Lower lobe of right lung (tissue), 2 donors: ENCODE measurements around the gene TAPBPL. TPM values are rescaled to one million over a fixed set of nuclear protein-coding genes. Genes with fewer than 3 reads are reported as not detected.
A peak's percentile ranks its signal among the peaks of the same experiment; 100 is the strongest.

ENCODE experiments used
- ATAC-seq, 2 donors: fragments of 200-7000 bp; cut with Tn5 transposase; one replicate each; pipeline ENCODE4 v1.9.1; 2020 to 2022; ENCODE audit warnings: mild to moderate bottlenecking in 2 of 2, moderate library complexity in 2 of 2
- DNase-seq: peaks from one replicate; pipeline ENCODE4 v3.0.0-alpha.2; 2020
- H3K27ac ChIP-seq: fragments of 200-600 bp; one replicate; pipeline ENCODE4 v1.8.0; 2022
- H3K27me3 ChIP-seq: fragments of 200-600 bp; one replicate; pipeline ENCODE4 v1.8.0; 2022; ENCODE audit warnings: low read depth
- H3K36me3 ChIP-seq: fragments of 200-600 bp; one replicate; pipeline ENCODE4 v1.8.0; 2022; ENCODE audit warnings: mild to moderate bottlenecking
- H3K4me1 ChIP-seq: fragments of 200-600 bp; one replicate; pipeline ENCODE4 v1.8.0; 2022
- H3K4me3 ChIP-seq: fragments of 200-600 bp; one replicate; pipeline ENCODE4 v1.8.0; 2022; ENCODE audit warnings: mild to moderate bottlenecking
- H3K9me3 ChIP-seq: fragments of 200-600 bp; one replicate; pipeline ENCODE4 v1.8.0; 2022
- intact Hi-C: fragments of 100-400 bp; cut with DNase I; formaldehyde crosslinking; loops from one replicate; pipeline ENCODE4 v1.11.0; 2022
- total RNA-seq: library from RNA; stranded (reverse); fragmentation: NEBNext Ultra II Directional; extraction: Animal tissue kit (Norgen Biotek cat#: 25700); gene quantifications from one replicate; pipeline ENCODE4 v1.2.1, GENCODE V29; 2021
- TF ChIP-seq, protein P1 (sequence below): fragments of 200-600 bp; IDR thresholded peaks from one replicate; pipeline ENCODE4 v1.8.0; 2022; ENCODE audit warnings: antibody characterized with exemption, mild to moderate bottlenecking
- donor health status: DM: no; HTN: yes; CAD: no; lungs with severe emphysema.

The TAPBPL gene
- total RNA-seq, 1 donor from 2014 or later = 32.4 TPM

DNA sequence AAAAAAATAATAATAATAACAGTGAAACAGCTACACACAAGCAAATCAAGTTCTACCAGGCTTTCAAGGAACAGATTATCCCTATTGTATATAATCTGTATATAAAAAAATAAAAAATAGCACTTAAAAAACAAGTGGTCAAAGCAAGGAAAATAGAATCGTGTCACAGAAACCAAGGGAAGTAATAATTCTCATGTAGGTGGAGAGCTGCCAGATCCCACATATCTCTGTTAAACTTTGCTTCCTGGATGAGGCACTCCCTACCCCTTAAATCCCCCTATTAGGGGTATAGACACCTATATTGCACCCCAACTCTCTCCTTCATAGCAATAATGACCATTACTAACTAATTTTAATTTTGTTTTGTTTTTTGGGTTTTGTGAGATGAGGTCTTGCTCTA, 11.5 kb upstream of the TAPBPL start:
- DNase-seq (no peak), ATAC-seq (no peak)
- H3K36me3 ChIP-seq = no peaks in the 10 kb centered on the region
- H3K27ac ChIP-seq = no peak overlapping the region
- H3K27me3 ChIP-seq = no peaks in the 10 kb centered on the region
- TF ChIP-seq, protein P1, sequence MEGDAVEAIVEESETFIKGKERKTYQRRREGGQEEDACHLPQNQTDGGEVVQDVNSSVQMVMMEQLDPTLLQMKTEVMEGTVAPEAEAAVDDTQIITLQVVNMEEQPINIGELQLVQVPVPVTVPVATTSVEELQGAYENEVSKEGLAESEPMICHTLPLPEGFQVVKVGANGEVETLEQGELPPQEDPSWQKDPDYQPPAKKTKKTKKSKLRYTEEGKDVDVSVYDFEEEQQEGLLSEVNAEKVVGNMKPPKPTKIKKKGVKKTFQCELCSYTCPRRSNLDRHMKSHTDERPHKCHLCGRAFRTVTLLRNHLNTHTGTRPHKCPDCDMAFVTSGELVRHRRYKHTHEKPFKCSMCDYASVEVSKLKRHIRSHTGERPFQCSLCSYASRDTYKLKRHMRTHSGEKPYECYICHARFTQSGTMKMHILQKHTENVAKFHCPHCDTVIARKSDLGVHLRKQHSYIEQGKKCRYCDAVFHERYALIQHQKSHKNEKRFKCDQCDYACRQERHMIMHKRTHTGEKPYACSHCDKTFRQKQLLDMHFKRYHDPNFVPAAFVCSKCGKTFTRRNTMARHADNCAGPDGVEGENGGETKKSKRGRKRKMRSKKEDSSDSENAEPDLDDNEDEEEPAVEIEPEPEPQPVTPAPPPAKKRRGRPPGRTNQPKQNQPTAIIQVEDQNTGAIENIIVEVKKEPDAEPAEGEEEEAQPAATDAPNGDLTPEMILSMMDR = no peak
- intact Hi-C loops = no loop called here
- H3K4me1 ChIP-seq = no peaks in the 10 kb centered on the region
- no peak overlapping the region for H3K4me3 ChIP-seq
- H3K9me3 ChIP-seq = no peaks in the 10 kb centered on the region

- intact Hi-C loops = no loop called here
- DNase-seq (no peak), ATAC-seq (no peak)
- TF ChIP-seq, protein P1 = no peak
- Histone ChIP-seq H3K27me3 (no peaks in the 10 kb centered on the region), H3K36me3 (no peaks in the 10 kb centered on the region), H3K27ac (no peak overlapping the region), H3K9me3 (no peaks in the 10 kb centered on the region), H3K4me1 (no peaks in the 10 kb centered on the region), H3K4me3 (no peak overlapping the region)
These were observed 9.0 kb upstream of the TAPBPL start for GRCh38 chr12:6442836-6443235.

DNA sequence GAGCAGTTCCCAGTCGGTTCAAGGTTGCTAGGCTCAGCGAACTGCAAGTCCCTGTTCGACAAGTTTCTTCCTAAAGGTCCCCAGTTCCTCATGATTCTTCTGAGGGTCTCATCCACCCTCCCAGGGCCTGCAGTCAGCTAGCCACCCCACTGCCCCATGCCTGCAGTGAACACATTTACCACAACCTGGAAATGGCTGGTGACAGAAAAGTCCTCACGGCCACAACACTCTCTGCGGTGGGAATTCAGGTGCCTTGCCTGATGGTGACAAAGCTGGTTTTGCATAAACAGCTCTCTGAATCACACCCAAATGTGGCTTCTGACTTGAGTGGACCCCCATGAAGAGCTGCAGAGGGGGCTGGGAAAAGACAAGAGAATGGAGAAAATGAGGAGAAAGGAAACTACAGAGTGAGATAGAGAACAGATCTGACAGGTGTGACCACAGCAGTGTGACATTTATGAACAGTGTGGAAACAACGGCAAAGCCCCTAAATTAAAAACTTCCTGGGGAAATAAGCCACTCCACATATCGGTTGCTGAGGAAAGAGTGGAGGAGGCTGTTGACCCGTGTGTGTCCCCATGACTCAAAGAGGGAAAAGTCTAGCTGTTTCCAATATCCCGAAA, 8.4 kb upstream of the TAPBPL start:
- DNase-seq = no peak
- H3K36me3 ChIP-seq = no peaks in the 10 kb centered on the region
- H3K4me1 ChIP-seq = no peaks in the 10 kb centered on the region
- H3K9me3 ChIP-seq = no peaks in the 10 kb centered on the region
- ATAC-seq = no peak
- H3K4me3 ChIP-seq = no peak overlapping the region
- TF ChIP-seq, protein P1 = no peak
- no peak overlapping the region for H3K27ac ChIP-seq
- intact Hi-C loops = no loop called here
- H3K27me3 ChIP-seq = no peaks in the 10 kb centered on the region

DNA sequence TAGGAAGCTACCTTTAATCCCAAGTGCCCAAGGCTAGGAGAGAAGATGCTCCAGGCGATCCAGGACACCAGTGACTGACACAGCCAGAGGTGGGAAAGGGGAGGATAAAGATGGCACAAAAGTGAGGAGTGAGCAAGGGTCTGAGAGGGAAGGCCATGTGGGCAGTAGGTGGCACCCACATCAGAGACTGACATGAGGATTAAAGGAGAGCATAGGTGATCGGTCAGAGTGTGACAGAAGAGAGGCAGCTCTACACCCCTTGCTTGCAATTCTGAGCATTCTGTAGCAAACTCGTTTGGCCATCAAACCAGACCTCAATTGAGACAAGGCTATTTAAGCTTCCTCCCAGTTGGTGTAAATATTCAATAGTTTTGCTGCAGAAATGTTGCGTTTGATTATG, 7.8 kb upstream of the TAPBPL start:
- no peaks in the 10 kb centered on the region for H3K4me1 ChIP-seq
- TF ChIP-seq, protein P1 = no peak
- H3K27me3 ChIP-seq = no peaks in the 10 kb centered on the region
- no peaks in the 10 kb centered on the region for H3K36me3 ChIP-seq
- ATAC-seq (no peak), DNase-seq (no peak)
- no peak overlapping the region for H3K27ac ChIP-seq
- H3K9me3 ChIP-seq = no peaks in the 10 kb centered on the region
- intact Hi-C loops = no loop called here
- H3K4me3 ChIP-seq = no peak overlapping the region

DNA sequence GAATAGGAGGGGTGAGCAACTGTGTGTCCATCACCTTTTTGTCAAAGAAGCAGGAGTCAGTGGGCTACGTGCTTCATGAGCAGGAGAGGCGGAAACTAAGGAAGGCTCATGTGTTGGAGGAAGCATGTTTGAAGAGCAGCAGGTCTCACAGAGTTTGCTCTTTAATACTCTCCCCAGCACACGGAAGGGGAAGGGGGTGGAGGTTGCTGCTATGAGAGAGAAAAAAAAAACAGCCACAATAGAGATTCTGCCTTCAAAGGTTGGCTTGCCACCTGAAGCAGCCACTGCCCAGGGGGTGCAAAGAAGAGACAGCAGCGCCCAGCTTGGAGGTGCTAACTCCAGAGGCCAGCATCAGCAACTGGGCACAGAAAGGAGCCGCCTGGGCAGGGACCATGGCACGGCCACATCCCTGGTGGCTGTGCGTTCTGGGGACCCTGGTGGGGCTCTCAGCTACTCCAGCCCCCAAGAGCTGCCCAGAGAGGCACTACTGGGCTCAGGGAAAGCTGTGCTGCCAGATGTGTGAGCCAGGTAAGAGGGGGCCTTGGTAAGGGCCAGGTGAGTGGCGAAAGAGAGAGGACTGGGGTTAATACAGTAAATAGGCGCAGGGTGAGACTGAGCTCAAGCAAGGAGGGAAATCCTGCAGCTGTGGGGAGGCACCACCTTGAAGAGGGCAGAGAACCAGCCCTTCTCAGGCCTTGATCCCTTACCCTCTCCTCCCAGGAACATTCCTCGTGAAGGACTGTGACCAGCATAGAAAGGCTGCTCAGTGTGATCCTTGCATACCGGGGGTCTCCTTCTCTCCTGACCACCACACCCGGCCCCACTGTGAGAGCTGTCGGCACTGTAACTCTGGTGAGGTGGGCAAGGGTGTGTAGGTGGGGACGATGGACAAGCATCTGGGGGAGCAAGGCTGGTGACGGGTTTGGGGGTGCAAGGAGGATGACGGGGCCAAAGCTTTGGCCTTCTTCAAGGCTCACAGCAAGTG, 6.8 kb upstream of the TAPBPL start, which contains the start of gene CD27:
CD27 (plus strand) TSS at position 252 of the 985 bp plus-strand sequence; CDS start at position 393, 141 bp downstream.
- Histone ChIP-seq H3K27ac (peak within 1 kb of the TSS; percentile 38), H3K9me3 (no peaks in the 10 kb centered on the region), H3K4me1 (peaks cover 3% of the 10 kb centered on the region), H3K4me3 (peak within 1 kb of the TSS; percentile 27), H3K36me3 (no peaks in the 10 kb centered on the region), H3K27me3 (no peaks in the 10 kb centered on the region)
- ATAC-seq (peak in 1 of 2 donors; percentile 15), DNase-seq (no peak)
- intact Hi-C loops = no loop called here
- TF ChIP-seq, protein P1 = no peak
